BLaER1 treated with 17β-estradiol and CSF1 and Interleukin-3, amounts not matched to agents 10 nM and 100 nM (cell line): ENCODE results near the gene MAPK8IP2.
A peak's percentile ranks its signal among the peaks of the same experiment; 100 is the strongest.

ENCODE experiments used
- H3K27ac ChIP-seq, 11 experiments: shearing (Covaris generic); formaldehyde crosslinking; 2 replicates each; pipeline ENCODE4 v1.8.1; 2022
- H3K27me3 ChIP-seq, 11 experiments: shearing (Covaris generic); formaldehyde crosslinking; 2 replicates each; pipeline ENCODE4 v1.8.1; 2022
- H3K36me3 ChIP-seq, 11 experiments: shearing (Covaris generic); formaldehyde crosslinking; 2 replicates each; pipeline ENCODE4 v1.8.1; 2022
- H3K4me1 ChIP-seq, 10 experiments: shearing (Covaris generic); formaldehyde crosslinking; 2 replicates each; pipeline ENCODE4 v1.8.1; 2022
- H3K4me2 ChIP-seq, 11 experiments: shearing (Covaris generic); formaldehyde crosslinking; 2 replicates each; pipeline ENCODE4 v1.8.1; 2022
- H3K4me3 ChIP-seq, 10 experiments: shearing (Covaris generic); formaldehyde crosslinking; 2 replicates each; pipeline ENCODE4 v1.8.1; 2022
- H3K9ac ChIP-seq, 11 experiments: shearing (Covaris generic); formaldehyde crosslinking; 2 replicates each; pipeline ENCODE4 v1.8.1; 2022
- H3K9me3 ChIP-seq, 11 experiments: shearing (Covaris generic); formaldehyde crosslinking; replicated peaks in 1 of 11; 2 replicates each; pipeline ENCODE4 v1.8.1; 2022
- H4K20me1 ChIP-seq, 11 experiments: shearing (Covaris generic); formaldehyde crosslinking; 2 replicates each; pipeline ENCODE4 v1.8.1; 2022
- Cebpa-rat ChIP-seq, 11 experiments: shearing (Covaris generic); IDR thresholded peaks; 2 replicates each; pipeline ENCODE4 v1.8.1; 2022

Gene MAPK8IP2

DNA sequence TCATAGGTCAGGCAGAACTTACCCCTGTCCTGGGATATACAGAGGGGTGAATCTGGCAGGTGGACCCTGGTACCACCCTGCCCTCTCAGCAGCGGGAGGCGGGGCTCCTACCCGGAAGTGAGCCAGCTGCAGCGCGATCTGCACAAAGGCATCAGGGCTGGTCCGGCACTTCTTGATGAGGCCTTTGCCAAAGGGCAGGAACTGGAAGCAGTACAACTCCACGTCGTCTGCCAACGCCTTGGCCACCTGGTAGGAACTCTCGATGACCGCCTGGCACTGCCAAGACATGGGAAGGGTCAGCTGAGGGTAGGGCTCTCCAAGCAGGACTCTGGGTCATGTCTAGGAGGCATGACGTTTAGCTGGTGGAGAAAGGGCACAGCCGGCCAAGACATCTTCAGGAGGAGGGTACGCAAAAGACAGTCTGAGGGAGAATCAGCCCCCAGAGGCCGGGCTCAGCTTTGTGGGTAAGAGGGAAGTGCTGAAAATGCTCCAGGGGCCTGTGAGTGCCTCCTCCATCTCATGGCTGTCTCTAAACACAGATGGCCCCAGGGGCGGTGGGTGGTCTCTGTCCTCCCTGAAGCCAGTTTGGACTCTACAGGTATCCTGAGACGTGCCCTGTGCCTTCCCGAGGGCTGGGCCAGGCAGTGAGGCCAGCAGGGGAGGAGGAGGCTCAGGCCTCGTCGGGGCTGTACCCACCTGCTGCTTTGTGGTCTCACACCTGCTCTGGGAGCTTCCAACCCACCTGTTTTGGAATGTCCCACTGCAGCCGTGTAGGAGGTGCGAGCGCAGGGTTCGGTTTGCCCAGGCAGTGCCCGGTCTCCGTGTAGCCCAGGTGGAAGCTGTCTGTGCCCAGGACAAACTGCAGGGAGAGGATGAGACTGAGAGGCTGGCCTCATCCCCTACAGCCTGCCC, 29.1 kb upstream of the MAPK8IP2 start:
- no peaks in the 10 kb centered on the region for H3K27me3 ChIP-seq
- peaks cover 49 to 98% (median 82%) of the 10 kb centered on the region in 11 experiments for H3K36me3 ChIP-seq
- H3K4me3 ChIP-seq, result no peak overlapping the region
- peaks cover 0 to 4% (median 0%) of the 10 kb centered on the region in 11 experiments; a peak in 2 of 22 replicates for H3K9me3 ChIP-seq
- H3K9ac ChIP-seq, result peak overlapping the region in 4 of 11 experiments; percentile 18 to 39 (median 32); a peak in 4 of 22 replicates
- H3K27ac ChIP-seq, result no peak overlapping the region
- TF ChIP-seq Cebpa-rat (IDR thresholded peaks at IDR 0.05), result no peak
- H3K4me2 ChIP-seq, result peak overlapping the region; percentile 13 to 87 (median 79); a peak in 20 of 22 replicates
- H4K20me1 ChIP-seq, result peaks cover 0 to 61% (median 34%) of the 10 kb centered on the region in 11 experiments; a peak in 15 of 22 replicates
- H3K4me1 ChIP-seq, result peaks cover 0 to 47% (median 42%) of the 10 kb centered on the region in 10 experiments; a peak in 18 of 20 replicates

DNA sequence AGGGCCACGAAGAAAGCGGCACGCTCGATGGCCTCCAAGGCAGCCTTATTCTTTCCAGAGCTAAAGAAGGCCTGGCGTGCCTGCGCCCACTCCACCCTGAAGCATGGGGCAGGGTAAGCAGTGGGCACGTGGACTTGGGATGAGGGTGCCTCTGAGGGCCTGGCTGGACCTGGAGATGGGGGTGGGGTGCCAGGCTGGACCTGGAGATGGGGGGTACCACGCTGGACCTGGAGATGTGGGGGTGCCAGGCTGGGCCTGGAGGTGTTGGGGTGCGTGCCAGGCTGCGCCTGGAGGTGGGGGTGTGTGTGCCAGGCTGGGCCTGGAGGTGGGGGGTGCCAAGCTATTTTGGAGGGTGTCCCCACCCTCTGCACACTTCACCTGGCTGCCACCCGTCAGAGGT, 27.6 kb upstream of the MAPK8IP2 start:
- peak overlapping the region in 1 of 11 experiments; percentile 81; a peak in 1 of 22 replicates for H3K4me2 ChIP-seq
- peaks cover 41 to 97% (median 81%) of the 10 kb centered on the region in 11 experiments for H3K36me3 ChIP-seq
- H3K9ac ChIP-seq, result no peak overlapping the region
- no peaks in the 10 kb centered on the region for H3K27me3 ChIP-seq
- no peak overlapping the region for H3K27ac ChIP-seq
- peaks cover 0 to 72% (median 34%) of the 10 kb centered on the region in 11 experiments; a peak in 15 of 22 replicates for H4K20me1 ChIP-seq
- H3K4me1 ChIP-seq, result peaks cover 0 to 54% (median 44%) of the 10 kb centered on the region in 10 experiments; a peak in 18 of 20 replicates
- H3K4me3 ChIP-seq, result no peak overlapping the region
- no peak for TF ChIP-seq Cebpa-rat (IDR thresholded peaks at IDR 0.05)
- peaks cover 0 to 4% (median 0%) of the 10 kb centered on the region in 11 experiments; a peak in 2 of 22 replicates for H3K9me3 ChIP-seq

DNA sequence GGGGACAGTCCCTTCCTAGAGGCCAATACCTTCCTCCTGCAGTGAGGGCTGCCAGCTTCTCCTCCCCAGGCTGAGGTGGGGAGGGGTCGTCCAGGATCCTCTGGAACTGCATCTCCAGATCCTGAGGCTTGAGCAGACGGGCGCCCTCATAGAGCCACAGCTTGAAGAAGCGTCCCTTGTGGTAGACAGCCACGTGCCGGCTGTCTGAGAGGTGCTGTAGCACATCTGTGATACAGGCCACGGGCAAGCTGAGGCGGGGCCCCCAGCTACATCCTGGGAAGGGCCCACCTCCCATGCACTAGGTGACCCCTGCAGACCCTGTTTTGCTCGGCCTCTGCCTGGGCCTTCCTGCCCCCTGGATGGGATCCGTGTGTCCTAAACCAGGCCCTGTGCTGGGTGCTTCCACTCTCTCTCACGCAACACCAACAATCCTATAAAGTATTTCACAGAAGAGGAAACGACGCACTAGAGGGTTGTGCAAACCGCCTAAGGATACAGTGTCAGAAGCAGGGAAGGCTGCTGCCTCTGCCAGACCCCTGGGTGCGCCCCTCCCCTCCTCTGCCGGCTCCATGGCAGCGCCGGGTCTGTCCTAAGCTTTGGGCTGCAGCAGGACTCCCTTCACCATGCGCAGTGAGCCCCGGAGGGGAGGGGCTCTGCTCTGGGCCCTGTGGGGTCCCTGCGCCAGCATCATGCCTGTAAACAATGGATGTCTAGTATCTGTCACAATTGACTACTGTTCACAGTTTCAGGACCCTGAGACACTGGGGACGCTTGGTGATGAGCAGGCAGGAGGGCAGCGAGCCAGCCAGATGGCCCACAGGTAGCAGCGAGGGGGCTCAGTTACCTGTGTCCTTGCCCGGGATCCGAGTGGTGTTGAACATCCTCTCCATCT, 26.9 kb upstream of the MAPK8IP2 start:
- Histone ChIP-seq H3K9ac (0 out of 22 replicates have a peak overlapping the region, but pooled peaks of 1 of the 11 experiments have one; percentile 19), H3K4me2 (no peak overlapping the region), H4K20me1 (peaks cover 0 to 67% (median 34%) of the 10 kb centered on the region in 11 experiments; a peak in 15 of 22 replicates), H3K4me1 (peaks cover 0 to 59% (median 41%) of the 10 kb centered on the region in 10 experiments; a peak in 18 of 20 replicates), H3K27me3 (no peaks in the 10 kb centered on the region), H3K27ac (no peak overlapping the region), H3K9me3 (peaks cover 0 to 4% (median 0%) of the 10 kb centered on the region in 11 experiments; a peak in 2 of 22 replicates), H3K4me3 (no peak overlapping the region), H3K36me3 (peaks cover 37 to 95% (median 79%) of the 10 kb centered on the region in 11 experiments)
- TF ChIP-seq Cebpa-rat (IDR thresholded peaks at IDR 0.05), result no peak

DNA sequence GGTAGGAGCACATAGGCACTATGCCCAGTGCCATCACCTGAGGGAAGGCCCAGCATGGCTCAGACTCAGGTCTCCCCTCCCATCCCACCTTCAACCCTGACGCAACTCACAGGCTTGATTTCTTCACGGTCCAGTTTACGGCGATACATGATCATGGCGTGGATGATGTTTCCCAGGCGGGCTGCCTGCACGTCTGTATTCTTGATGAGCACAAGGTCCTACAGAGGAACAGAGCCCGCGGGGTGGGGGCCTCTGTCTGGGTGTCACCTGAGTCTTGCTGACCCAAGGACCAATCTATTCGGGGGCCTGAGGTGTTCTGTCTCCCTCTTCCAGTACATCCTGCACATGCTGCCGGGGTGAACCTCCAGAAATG, 26.2 kb upstream of the MAPK8IP2 start:
- Histone ChIP-seq H3K27ac (no peak overlapping the region), H3K36me3 (peaks cover 37 to 95% (median 79%) of the 10 kb centered on the region in 11 experiments), H3K9me3 (no peaks in the 10 kb centered on the region), H3K4me3 (no peak overlapping the region), H3K9ac (0 out of 22 replicates have a peak overlapping the region, but pooled peaks of 1 of the 11 experiments have one; percentile 19), H4K20me1 (peaks cover 0 to 61% (median 29%) of the 10 kb centered on the region in 11 experiments; a peak in 15 of 22 replicates), H3K4me2 (no peak overlapping the region), H3K4me1 (peaks cover 6 to 59% (median 38%) of the 10 kb centered on the region in 10 experiments; a peak in 19 of 20 replicates), H3K27me3 (no peaks in the 10 kb centered on the region)
- no peak for TF ChIP-seq Cebpa-rat (IDR thresholded peaks at IDR 0.05)

DNA sequence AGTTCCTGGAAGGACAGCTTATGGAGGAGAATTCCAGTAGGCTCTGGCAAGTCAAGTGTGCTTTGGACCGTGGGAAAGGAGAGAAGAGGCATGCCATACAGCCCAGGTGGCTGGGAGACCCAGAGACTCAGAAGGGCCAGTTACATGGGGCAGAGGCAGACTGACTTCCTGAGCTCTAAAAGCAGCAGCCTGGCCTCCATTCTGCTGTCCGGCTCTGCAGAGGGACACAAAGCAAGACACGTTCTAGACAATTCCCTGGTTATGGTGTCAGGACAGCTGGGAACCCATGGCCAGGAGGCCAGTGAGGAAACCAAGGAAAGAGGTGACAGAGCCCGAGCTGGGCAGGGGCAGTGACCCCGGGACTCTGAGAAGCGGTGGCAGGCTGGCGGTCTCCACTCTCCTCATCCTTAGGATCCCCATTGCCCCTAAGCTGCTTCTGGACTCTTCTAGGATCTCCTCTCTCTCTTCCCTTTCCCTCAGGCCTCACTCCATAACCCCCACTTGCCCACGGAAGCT, 25.1 kb upstream of the MAPK8IP2 start:
- Histone ChIP-seq H3K9me3 (no peaks in the 10 kb centered on the region), H3K27me3 (no peaks in the 10 kb centered on the region), H3K9ac (no peak overlapping the region), H3K36me3 (peaks cover 46 to 95% (median 84%) of the 10 kb centered on the region in 11 experiments), H3K4me3 (no peak overlapping the region), H4K20me1 (peaks cover 0 to 50% (median 18%) of the 10 kb centered on the region in 11 experiments; a peak in 15 of 22 replicates), H3K4me2 (no peak overlapping the region), H3K4me1 (peaks cover 15 to 54% (median 31%) of the 10 kb centered on the region in 10 experiments; a peak in 19 of 20 replicates), H3K27ac (no peak overlapping the region)
- no peak for TF ChIP-seq Cebpa-rat (IDR thresholded peaks at IDR 0.05)

DNA sequence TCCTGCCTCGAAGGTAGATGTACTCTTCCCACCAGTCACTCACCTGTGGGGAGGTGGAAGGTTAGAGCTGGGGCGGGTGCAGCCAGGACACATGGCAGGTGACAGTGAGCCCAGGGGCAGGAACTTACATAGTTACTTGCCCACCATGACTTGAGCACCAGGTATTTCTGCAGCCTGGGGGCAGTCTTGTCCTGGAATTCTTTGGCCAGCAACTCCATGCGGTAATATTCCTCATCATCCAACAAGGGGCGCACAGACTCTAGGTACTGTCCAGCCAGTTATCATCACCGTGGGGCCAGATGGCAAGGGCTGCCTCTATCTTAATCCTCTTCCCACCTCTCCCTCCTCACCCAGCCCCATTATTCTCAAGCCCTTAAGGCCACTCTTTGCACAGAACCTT, 24.5 kb upstream of the MAPK8IP2 start:
- H3K9ac ChIP-seq, result no peak overlapping the region
- no peak for TF ChIP-seq Cebpa-rat (IDR thresholded peaks at IDR 0.05)
- peaks cover 47 to 95% (median 80%) of the 10 kb centered on the region in 11 experiments for H3K36me3 ChIP-seq
- H3K27ac ChIP-seq, result no peak overlapping the region
- no peaks in the 10 kb centered on the region for H3K9me3 ChIP-seq
- H3K4me2 ChIP-seq, result no peak overlapping the region
- H3K4me3 ChIP-seq, result no peak overlapping the region
- peaks cover 0 to 44% (median 13%) of the 10 kb centered on the region in 11 experiments; a peak in 14 of 22 replicates for H4K20me1 ChIP-seq
- H3K27me3 ChIP-seq, result no peaks in the 10 kb centered on the region
- H3K4me1 ChIP-seq, result peaks cover 17 to 54% (median 30%) of the 10 kb centered on the region in 10 experiments

DNA sequence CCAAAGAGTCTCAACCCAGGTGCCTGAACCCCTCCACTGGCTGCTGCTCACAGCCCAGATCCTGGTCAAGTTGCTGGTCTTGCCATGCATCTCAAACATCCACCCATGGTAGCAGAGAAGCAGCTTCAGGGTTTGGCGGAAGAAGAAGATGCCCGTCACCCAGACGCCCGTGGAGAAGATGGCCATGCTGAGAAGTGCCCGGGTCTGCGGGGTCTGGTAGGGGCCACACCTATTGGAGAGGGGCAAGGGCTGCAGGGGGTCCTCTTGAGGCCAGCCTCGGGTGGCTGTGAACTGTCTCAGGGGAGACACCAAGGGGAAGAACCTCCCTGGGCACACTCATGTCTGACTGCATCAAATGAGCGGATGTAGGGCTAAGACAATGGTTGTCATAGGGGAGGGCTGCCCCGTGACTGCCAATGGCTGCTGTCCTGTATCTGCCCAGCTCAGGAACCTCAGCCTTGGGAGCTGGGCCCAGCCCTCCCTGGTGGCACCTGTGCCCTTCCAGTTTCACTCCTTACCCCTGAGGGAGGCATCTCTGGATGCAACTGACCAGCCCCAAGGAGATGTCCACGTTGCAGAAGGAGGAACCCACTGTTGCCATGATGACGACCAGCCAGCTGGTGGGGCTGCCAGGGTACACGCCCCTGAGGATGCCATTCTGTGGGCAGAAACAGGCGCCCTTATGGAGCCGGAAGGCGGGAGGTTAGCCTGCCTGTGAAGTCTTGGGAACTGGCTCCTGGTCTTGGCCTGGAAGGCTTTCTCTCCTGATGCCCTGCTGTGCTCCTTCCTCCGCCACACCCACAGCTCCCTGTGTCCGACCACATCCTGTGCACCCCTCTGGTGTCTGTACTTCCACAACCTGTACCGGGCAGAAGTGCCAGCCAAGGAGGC, 23.5 kb upstream of the MAPK8IP2 start:
- no peak for TF ChIP-seq Cebpa-rat (IDR thresholded peaks at IDR 0.05)
- peaks cover 0 to 35% (median 8%) of the 10 kb centered on the region in 11 experiments; a peak in 12 of 22 replicates for H4K20me1 ChIP-seq
- H3K36me3 ChIP-seq, result peaks cover 41 to 89% (median 73%) of the 10 kb centered on the region in 11 experiments
- peak overlapping the region in 3 of 11 experiments; percentile 42 to 53 (median 51); a peak in 4 of 22 replicates for H3K4me2 ChIP-seq
- H3K9me3 ChIP-seq, result no peaks in the 10 kb centered on the region
- 0 out of 22 replicates have a peak overlapping the region, but pooled peaks of 1 of the 11 experiments have one; percentile 5 for H3K27ac ChIP-seq
- no peaks in the 10 kb centered on the region for H3K27me3 ChIP-seq
- H3K9ac ChIP-seq, result no peak overlapping the region
- H3K4me3 ChIP-seq, result no peak overlapping the region
- peaks cover 17 to 54% (median 30%) of the 10 kb centered on the region in 10 experiments for H3K4me1 ChIP-seq
